NCI-H2029 (cell line): ENCODE results near the gene MUC5AC.
"Not testable (repeated sequence)": the region's sequence is repeated elsewhere in the genome, so short reads cannot be mapped to it uniquely, and the experiment has no call there.

Source experiments
- DNase-seq: peaks from one replicate; lab custom pipeline; 2025; lab: John Stamatoyannopoulos, UW

The MUC5AC gene

DNA sequence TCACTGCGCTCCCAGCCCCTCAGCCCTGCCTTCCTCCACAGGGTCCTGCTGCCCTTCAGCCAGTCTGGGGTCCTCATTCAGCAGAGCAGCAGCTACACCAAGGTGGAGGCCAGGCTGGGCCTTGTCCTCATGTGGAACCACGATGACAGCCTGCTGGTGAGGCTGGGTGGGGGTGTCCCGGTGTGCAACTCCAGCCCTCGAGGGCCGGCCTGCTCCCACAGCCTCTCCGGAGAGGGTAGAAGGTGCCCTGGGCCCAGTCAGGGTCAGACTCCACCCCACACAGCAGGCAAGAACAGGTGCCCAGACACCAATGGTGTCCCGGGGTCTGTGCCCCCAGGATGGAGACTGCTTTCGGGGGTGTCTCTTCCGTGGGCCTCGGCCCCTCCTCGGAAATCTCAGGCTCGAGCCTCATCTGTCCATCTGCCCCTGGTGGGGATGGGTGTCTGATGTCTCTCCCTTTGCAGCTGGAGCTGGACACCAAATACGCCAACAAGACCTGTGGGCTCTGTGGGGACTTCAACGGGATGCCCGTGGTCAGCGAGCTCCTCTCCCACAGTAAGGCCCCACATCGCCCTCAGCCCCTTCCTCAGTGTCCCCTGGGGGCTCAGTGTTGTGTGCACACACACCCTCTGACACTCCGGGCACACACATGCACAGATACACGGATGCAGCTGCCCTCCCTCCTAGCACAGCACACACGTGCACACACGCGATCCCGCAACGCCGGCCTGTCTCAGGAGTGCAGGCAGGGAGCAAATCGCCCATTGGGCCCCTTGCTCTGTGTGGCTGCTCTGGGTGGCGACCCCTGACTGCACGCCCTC is 4.9 kb downstream of the MUC5AC start:
- no peak for DNase-seq

GRCh38 chr11:1163321-1163910 is 5.7 kb downstream of the MUC5AC start:
- DNase-seq = no peak

DNA sequence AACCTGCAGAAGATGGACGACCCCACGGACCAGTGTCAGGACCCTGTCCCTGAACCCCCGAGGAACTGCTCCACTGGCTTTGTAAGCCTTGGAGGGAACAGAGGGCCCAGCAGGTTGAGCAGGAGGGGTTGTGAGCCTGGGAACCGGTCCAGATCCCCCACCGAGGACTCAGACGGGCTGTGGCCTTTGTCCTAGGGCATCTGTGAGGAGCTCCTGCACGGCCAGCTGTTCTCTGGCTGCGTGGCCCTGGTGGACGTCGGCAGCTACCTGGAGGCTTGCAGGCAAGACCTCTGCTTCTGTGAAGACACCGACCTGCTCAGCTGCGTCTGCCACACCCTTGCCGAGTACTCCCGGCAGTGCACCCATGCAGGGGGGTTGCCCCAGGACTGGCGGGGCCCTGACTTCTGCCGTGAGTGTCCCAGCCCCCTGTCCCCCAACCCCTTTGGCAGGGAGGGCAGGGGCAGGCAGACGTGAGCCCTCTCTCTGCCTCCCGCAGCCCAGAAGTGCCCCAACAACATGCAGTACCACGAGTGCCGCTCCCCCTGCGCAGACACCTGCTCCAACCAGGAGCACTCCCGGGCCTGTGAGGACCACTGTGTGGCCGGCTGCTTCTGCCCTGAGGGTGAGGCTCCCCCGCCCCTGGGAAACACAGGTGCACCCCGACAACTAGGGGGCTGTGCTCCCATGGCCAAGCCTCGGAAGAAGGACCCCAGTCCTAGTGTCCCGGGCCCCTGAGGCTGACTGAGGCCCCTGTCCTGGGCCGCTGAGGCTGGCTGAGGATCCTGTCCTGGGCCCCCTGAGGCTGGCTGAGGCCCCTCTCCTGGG is 6.4 kb downstream of the MUC5AC start:
- DNase-seq = no peak

DNA sequence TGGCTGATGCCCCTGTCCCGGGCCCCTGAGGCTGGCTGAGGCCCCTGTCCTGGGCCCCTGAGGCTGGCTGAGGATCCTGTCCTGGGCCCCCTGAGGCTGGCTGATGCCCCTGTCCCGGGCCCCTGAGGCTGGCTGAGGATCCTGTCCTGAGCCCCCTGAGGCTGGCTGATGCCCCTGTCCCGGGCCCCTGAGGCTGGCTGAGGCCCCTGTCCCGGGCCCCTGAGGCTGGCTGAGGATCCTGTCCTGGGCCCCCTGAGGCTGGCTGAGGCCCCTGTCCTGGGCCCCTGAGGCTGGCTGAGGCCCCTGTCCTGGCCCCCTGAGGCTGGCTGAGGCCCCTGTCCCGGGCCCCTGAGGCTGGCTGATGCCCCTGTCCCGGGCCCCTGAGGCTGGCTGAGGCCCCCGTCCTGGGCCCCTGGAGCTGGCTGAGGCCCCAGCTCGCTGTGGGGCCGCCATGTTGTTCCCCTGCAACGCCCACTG is 7.1 kb downstream of the MUC5AC start:
- not testable (repeated sequence) for DNase-seq

GRCh38 chr11:1165256-1166041 is 7.7 kb downstream of the MUC5AC start:
- no peak for DNase-seq

- no peak for DNase-seq
Measured at GRCh38 chr11:1167256-1167655, 9.5 kb downstream of the MUC5AC start.

DNA sequence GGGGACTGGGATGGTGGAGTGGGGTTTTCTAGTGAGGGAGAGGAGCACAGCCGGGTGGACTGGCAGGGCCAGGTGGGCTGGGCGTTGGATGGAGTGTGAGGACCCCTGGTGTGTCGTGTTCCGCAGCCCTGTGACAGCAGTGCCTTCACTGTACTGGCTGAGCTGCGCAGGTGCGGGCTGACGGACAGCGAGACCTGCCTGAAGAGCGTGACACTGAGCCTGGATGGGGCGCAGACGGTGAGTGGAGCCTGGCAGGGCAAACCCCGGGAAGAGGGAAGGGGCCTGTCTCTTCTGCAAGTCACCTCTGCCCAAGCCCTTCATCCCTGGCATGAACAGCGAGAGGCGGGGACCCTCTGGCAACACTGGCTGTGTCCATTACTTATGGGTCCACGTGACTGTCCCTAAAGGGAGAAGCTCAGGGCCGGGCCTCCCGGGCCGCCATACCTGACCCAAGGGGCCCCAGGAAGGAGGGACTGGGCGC is 10.0 kb downstream of the MUC5AC start:
- no peak for DNase-seq

GRCh38 chr11:1168256-1168655 is 10.5 kb downstream of the MUC5AC start:
- no peak for DNase-seq

GRCh38 chr11:1168721-1169161 is 11.0 kb downstream of the MUC5AC start:
- DNase-seq = no peak

DNA sequence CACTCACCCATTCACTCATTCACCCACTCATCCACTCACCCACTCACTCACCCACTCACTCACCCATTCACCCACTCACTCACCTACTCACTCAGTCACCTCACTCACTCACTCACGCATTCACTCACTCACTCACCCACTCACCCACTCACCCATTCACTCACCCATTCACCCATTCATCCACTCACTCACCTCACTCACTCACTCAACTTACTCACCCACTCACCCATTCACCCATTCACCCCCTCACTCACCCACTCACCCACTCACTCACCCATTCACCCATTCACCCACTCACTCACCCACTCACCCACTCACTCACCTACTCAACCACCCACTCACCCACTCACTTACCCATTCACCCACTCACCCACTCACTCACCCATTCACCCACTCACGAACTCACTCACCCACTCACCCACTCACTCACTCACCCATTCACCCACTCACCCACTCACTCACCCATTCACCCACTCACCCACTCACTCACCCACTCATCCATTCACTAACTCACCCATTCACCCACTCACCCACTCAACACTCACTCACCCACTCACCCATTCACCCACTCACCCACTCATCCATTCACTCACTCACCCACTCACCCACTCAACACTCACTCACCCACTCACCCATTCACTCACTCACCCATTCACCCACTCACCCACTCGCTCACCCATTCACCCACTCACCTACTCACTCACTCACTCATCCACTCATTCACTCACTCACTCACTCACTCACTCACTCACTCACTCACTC is 13.7 kb downstream of the MUC5AC start:
- no peak for DNase-seq

DNA sequence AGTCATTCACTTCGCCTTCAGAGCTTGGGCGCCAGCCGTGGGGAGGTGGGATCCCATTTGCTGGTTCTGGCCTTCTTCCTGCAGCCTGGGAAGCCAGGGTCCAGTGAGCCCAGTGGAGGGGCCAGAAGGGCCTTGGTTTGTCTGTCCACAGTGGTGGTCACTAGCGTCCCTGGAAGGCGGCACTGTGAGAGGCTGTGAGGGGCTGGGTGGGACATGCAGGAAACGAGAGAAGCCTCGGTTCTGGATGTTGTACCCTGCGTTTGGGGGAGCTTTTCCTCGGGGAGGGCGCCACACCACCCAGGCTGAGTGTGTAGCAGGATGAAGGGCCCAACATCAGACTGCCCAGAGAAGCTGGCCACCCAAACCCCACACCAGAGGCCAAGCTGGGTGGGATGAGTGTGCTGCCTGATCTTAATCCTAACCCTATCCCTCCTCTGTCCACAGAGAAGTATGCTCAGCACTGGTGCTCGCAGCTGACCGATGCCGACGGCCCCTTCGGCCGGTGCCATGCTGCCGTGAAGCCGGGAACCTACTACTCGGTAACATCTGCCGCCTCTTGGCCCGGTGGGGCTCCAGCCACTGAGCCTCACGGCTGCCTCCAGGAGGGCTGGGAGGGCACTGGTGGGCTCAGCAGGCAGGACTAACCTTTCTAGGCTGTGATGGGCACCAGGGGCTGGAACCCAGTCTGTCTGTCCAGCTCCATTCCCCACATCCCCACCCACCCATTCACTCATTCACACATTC is 14.4 kb downstream of the MUC5AC start:
- DNase-seq = no peak

- no peak for DNase-seq
Measured at GRCh38 chr11:1172729-1173117, 15.0 kb downstream of the MUC5AC start.

DNA sequence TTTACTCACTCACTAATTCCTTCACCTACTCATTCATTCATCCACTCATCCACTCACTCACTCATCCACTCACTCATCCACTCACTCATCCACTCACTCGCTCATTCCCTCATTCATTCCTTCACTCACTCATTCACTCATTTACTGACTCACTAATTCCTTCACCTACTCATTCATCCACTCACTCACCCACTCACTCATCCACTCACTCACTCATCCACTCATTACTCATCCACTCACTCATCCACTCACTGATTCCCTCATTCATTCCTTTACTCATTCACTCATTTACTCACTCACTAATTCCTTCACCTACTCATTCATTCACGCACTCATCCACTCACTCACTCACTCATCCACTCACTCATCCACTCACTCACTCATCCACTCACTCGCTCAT is 15.6 kb downstream of the MUC5AC start:
- DNase-seq = not testable (repeated sequence)

GRCh38 chr11:1174441-1175370 is 17.0 kb downstream of the MUC5AC start:
- DNase-seq = no peak

DNA sequence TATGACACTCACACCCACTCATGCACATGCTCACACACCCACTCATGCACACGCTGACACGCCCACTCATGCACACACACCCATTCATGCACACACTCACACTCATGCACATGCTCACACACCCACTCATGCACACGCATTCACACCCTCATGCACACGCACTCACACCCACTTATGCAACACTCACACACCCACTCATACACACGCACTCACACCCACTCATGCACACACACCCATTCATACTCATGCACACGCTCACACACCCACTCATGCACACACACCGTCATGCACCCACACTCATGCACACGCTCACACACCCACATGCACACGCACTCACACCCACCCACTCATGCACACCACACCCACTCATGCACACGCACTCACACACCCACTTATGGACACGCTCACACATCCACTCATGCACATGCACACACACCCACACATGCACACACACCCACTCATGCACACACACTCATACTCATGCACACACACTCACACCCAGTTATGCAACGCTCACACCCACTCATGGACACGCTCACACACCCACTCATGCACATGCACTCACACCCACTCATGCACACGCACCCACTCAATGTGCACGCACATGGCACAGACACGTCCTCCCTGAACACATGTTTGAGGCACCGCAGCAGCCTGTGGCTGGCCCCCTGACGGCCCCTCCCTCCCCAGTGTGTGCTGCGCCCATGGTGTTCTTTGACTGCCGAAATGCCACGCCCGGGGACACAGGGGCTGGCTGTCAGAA is 17.9 kb downstream of the MUC5AC start:
- DNase-seq = no peak

DNA sequence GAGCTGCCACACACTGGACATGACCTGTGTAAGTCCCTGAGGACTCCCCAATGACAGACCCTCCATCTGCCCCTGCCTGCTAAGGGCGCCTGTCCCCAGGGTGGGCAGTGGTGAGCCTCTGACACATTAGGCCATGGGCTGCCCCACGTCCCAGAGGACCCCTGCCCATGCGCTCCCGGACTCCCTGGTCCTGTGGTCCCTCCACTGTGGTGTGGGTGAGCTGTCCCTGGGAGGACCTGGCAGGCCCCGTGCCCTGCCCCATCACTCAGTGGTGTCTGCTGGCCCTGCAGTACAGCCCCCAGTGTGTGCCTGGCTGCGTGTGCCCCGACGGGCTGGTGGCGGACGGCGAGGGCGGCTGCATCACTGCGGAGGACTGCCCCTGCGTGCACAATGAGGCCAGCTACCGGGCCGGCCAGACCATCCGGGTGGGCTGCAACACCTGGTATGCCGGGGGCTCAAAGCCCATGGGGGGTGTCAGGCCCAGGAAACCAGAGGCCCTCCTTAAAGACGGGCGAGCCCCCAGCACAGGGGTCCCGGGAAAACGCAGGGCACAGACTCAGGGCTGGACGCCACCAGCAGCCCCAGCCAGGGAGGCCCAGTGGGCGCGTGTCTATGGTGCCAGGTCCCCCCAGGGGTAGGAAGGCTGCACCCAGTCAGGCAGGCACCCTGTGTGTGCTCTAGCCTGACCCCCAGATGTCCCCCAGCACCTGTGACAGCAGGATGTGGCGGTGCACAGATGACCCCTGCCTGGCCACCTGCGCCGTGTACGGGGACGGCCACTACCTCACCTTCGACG is 18.7 kb downstream of the MUC5AC start:
- DNase-seq = no peak

GRCh38 chr11:1177020-1177770 is 19.4 kb downstream of the MUC5AC start:
- no peak for DNase-seq
